Astrocyte (in vitro differentiated cells and primary cell): ENCODE measurements around the gene VPS36. TPM values are rescaled to one million over a fixed set of nuclear protein-coding genes. Genes with fewer than 3 reads are reported as not detected.
"Not testable (repeated sequence)": the region's sequence is repeated elsewhere in the genome, so short reads cannot be mapped to it uniquely, and the experiment has no call there.

Experiments used
- DNase-seq: peaks from one replicate; pipeline ENCODE4 v3.0.0-alpha.2; 2010; ENCODE audit warnings: low read depth
- FAIRE-seq: peaks from 2 replicates; lab custom pipeline; 2011; peaks lifted over from hg19 to GRCh38; lab: Jason Lieb, UNC
- H2AFZ ChIP-seq: 2 replicates; pipeline ENCODE4 v1.6.0; 2012; ENCODE audit warnings: low read depth, low read length, inconsistent platforms
- H3K27ac ChIP-seq: 2 replicates; pipeline ENCODE4 v1.5.1; 2011; ENCODE audit warnings: low read depth, low read length, inconsistent platforms
- H3K27me3 ChIP-seq: 2 replicates; pipeline ENCODE4 v1.6.0; 2011; ENCODE audit warnings: low read length, inconsistent platforms; ENCODE audit not compliant: insufficient read depth
- H3K36me3 ChIP-seq: 2 replicates; pipeline ENCODE4 v1.5.1; 2011; ENCODE audit warnings: low read length, inconsistent platforms; ENCODE audit not compliant: insufficient read depth
- H3K4me1 ChIP-seq: 2 replicates; pipeline ENCODE4 v1.5.1; 2011; ENCODE audit warnings: low read length, inconsistent platforms; ENCODE audit not compliant: insufficient read depth
- H3K4me2 ChIP-seq: 2 replicates; pipeline ENCODE4 v1.6.0; 2012; ENCODE audit warnings: low read length, inconsistent platforms
- H3K4me3 ChIP-seq: 2 replicates; pipeline ENCODE4 v1.5.1; 2011; ENCODE audit warnings: low read depth, mild to moderate bottlenecking, low read length, inconsistent platforms; ENCODE audit not compliant: insufficient read depth
- H3K79me2 ChIP-seq: 2 replicates; pipeline ENCODE4 v1.6.0; 2012; ENCODE audit warnings: mild to moderate bottlenecking, low read length, inconsistent platforms; ENCODE audit not compliant: insufficient read depth
- H3K9ac ChIP-seq: 2 replicates; pipeline ENCODE4 v1.6.0; 2012; ENCODE audit warnings: mild to moderate bottlenecking, low read length, inconsistent platforms
- H3K9me3 ChIP-seq: 2 replicates; pipeline ENCODE4 v1.5.1; 2012; ENCODE audit warnings: low read depth, mild to moderate bottlenecking, low read length, inconsistent platforms; ENCODE audit not compliant: insufficient read depth
- H4K20me1 ChIP-seq: 2 replicates; pipeline ENCODE4 v1.6.0; 2012; ENCODE audit warnings: low read length, inconsistent platforms; ENCODE audit not compliant: insufficient read depth
- H3K27ac Mint-ChIP-seq: one replicate; pipeline ENCODE4 v1.8.0; 2021; ENCODE audit warnings: mild to moderate bottlenecking, mixed read lengths; ENCODE audit not compliant: unreplicated experiment
- H3K27me3 Mint-ChIP-seq: one replicate; pipeline ENCODE4 v1.8.0; 2021; ENCODE audit warnings: low read depth, mixed read lengths; ENCODE audit not compliant: unreplicated experiment
- H3K36me3 Mint-ChIP-seq: one replicate; pipeline ENCODE4 v1.8.0; 2021; ENCODE audit warnings: low read depth, mixed read lengths; ENCODE audit not compliant: unreplicated experiment
- H3K4me1 Mint-ChIP-seq: one replicate; pipeline ENCODE4 v1.8.0; 2021; ENCODE audit warnings: low read depth, mixed read lengths; ENCODE audit not compliant: unreplicated experiment
- H3K4me3 Mint-ChIP-seq: one replicate; pipeline ENCODE4 v1.8.0; 2021; ENCODE audit warnings: mild to moderate bottlenecking, moderate library complexity, mixed read lengths; ENCODE audit not compliant: unreplicated experiment
- H3K9me3 Mint-ChIP-seq: one replicate; pipeline ENCODE4 v1.8.0; 2021; ENCODE audit warnings: mild to moderate bottlenecking, mixed read lengths; ENCODE audit not compliant: unreplicated experiment
- EZH2 ChIP-seq: IDR thresholded peaks from 2 replicates; pipeline ENCODE4 v1.6.1; 2012; ENCODE audit warnings: mild to moderate bottlenecking, low read length, inconsistent platforms; ENCODE audit not compliant: insufficient read depth
- total RNA-seq: library from RNA; stranded (reverse); gene quantifications from 2 replicates; pipeline ENCODE4 v1.2.1, GENCODE V29; 2021
- TF ChIP-seq, protein P1 (sequence below): IDR thresholded peaks from 2 replicates; pipeline ENCODE4 v1.5.1; 2011; ENCODE audit warnings: low read depth, mild to moderate bottlenecking, inconsistent platforms, low read length, moderate library complexity; ENCODE audit not compliant: insufficient read depth

VPS36 gene
- total RNA-seq, 1 donor from 2014 or later = 41.8 TPM

DNA sequence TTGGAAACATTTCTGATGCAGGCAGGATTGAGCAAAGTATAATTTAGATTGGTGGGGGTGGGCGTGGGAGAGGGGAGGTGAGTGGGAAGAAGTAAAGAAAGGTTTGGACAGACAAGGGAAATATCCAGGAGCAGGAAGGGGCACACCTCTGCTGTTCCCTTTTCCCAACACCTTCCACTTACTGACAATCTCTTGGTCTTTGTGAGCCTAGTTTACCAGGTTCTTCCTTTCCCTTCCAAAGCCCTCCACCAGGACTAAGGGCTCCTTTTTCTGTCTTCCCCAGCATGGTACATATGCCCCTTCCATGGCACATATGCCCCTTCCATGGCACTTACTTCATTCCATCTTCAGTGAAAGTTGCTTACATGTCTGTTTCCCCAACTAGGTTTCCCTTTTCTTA, 38.3 kb downstream of the VPS36 start:
- Histone ChIP-seq H3K4me1 (peaks cover 17% of the 10 kb centered on the region), H3K4me2 (no peak overlapping the region), H3K27ac (no peak overlapping the region), H3K9ac (no peak overlapping the region), H2AFZ (no peak overlapping the region), H3K27me3 (no peaks in the 10 kb centered on the region), H3K36me3 (peaks cover 20% of the 10 kb centered on the region), H3K9me3 (no peaks in the 10 kb centered on the region), H3K79me2 (no peaks in the 10 kb centered on the region), H4K20me1 (no peaks in the 10 kb centered on the region), H3K4me3 (no peak overlapping the region)
- Mint-ChIP-seq H3K36me3 (peaks cover 13% of the 10 kb centered on the region), H3K9me3 (no peaks in the 10 kb centered on the region), H3K27ac (peak overlapping the region; percentile 28), H3K4me3 (no peak overlapping the region), H3K27me3 (no peaks in the 10 kb centered on the region), H3K4me1 (peaks cover 39% of the 10 kb centered on the region)
- TF ChIP-seq, protein P1, sequence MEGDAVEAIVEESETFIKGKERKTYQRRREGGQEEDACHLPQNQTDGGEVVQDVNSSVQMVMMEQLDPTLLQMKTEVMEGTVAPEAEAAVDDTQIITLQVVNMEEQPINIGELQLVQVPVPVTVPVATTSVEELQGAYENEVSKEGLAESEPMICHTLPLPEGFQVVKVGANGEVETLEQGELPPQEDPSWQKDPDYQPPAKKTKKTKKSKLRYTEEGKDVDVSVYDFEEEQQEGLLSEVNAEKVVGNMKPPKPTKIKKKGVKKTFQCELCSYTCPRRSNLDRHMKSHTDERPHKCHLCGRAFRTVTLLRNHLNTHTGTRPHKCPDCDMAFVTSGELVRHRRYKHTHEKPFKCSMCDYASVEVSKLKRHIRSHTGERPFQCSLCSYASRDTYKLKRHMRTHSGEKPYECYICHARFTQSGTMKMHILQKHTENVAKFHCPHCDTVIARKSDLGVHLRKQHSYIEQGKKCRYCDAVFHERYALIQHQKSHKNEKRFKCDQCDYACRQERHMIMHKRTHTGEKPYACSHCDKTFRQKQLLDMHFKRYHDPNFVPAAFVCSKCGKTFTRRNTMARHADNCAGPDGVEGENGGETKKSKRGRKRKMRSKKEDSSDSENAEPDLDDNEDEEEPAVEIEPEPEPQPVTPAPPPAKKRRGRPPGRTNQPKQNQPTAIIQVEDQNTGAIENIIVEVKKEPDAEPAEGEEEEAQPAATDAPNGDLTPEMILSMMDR = no peak
- no peak for TF ChIP-seq EZH2
- DNase-seq (no peak), FAIRE-seq (no peak)

DNA sequence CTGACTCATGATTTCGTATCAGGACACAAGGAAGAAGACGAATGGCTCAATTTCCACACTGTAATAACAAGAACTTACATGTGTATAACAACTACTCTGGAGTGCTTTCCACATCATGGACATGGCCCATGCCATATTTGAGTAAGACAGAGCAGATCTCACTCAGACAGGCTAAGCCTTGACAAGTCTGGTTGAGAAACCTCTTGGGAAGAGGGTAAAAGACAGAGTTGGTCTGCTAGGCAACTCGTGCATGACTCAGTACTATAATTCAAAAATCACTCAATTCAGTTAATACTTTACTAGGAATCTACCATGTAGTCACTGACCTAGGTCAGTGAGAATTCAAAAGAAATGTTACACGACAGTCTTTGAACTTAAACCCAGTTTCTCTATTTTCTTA, 38.8 kb downstream of the VPS36 start:
- H3K27ac ChIP-seq = no peak overlapping the region
- no peak overlapping the region for H3K4me2 ChIP-seq
- H3K9ac ChIP-seq = no peak overlapping the region
- H3K4me3 ChIP-seq = no peak overlapping the region
- H3K4me3 Mint-ChIP-seq = no peak overlapping the region
- H3K27me3 ChIP-seq = no peaks in the 10 kb centered on the region
- DNase-seq (peak; percentile 38), FAIRE-seq (peak; percentile 62)
- peak overlapping the region; percentile 28 for H3K27ac Mint-ChIP-seq
- H3K79me2 ChIP-seq = no peaks in the 10 kb centered on the region
- TF ChIP-seq EZH2 = no peak
- TF ChIP-seq, protein P1 = no peak
- H4K20me1 ChIP-seq = no peaks in the 10 kb centered on the region
- no peaks in the 10 kb centered on the region for H3K27me3 Mint-ChIP-seq
- no peaks in the 10 kb centered on the region for H3K9me3 ChIP-seq
- H3K4me1 ChIP-seq = peaks cover 17% of the 10 kb centered on the region
- H2AFZ ChIP-seq = no peak overlapping the region
- H3K36me3 Mint-ChIP-seq = peaks cover 12% of the 10 kb centered on the region
- H3K36me3 ChIP-seq = peaks cover 18% of the 10 kb centered on the region
- no peaks in the 10 kb centered on the region for H3K9me3 Mint-ChIP-seq
- peaks cover 35% of the 10 kb centered on the region for H3K4me1 Mint-ChIP-seq

DNA sequence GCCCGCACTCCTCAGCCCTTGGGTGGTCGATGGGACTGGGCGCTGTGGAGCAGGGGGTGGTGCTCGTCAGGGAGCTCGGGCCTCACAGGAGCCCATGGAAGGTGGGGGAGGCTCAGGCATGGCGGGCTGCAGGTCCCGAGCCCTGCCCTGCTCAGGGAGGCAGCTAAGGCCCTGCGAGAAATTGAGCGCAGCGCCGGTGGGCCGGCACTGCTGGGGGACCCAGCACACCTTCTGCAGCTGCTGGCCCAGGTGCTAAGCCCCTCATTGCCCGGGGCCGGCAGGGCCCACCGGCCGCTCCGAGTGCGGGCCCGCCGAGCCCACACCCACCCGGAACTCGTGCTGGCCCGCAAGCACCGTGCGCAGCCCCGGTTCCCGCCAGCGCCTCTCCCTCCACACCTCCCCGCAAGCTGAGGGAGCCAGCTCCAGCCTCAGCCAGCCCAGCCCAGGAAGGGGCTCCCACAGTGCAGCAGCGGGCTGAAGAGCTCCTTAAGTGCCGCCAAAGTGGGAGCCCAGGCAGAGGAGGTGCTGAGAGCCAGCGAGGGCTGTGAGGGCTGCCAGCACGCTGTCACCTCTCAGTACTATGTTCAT, 42.3 kb downstream of the VPS36 start:
- not testable (repeated sequence) for H3K79me2 ChIP-seq, FAIRE-seq, H3K4me2 ChIP-seq, H2AFZ ChIP-seq, H3K9ac ChIP-seq, H3K4me3 ChIP-seq, DNase-seq, H3K9me3 Mint-ChIP-seq, H3K27me3 Mint-ChIP-seq, H3K9me3 ChIP-seq, H3K27me3 ChIP-seq, H4K20me1 ChIP-seq, H3K4me3 Mint-ChIP-seq, H3K27ac ChIP-seq, H3K27ac Mint-ChIP-seq, H3K36me3 ChIP-seq
- Mint-ChIP-seq H3K4me1 (peaks cover 12% of the 10 kb centered on the region), H3K36me3 (peaks cover 11% of the 10 kb centered on the region)
- H3K4me1 ChIP-seq = peaks cover 11% of the 10 kb centered on the region

DNA sequence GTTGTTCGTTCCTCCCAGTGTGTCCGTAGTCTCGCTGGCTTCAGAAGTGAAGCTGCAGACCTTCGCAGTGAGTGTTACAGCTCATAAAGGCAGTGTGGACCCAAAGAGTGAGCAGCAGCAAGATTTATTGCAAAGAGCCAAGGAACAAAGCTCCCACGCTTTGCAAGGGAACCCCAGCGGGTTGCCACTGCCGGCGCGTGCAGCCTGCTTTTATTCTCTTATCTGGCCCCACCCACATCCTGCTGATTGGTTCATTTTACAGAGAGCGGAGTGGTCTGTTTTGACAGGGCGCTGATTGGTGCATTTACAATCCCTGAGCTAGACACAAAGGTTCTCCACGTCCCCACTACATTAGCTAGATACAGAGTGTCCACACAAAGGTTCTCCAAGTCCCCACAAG, 43.0 kb downstream of the VPS36 start:
- H3K4me3 Mint-ChIP-seq, H3K27ac Mint-ChIP-seq: not testable (repeated sequence)

More for the DNA sequence above, 43.0 kb downstream of the VPS36 start:
- H3K27me3 Mint-ChIP-seq, H3K9ac ChIP-seq, H3K79me2 ChIP-seq, H3K9me3 ChIP-seq, H3K36me3 ChIP-seq, DNase-seq, H2AFZ ChIP-seq, FAIRE-seq, H3K27ac ChIP-seq, H3K27me3 ChIP-seq, H3K4me2 ChIP-seq, H3K4me3 ChIP-seq, H4K20me1 ChIP-seq, H3K9me3 Mint-ChIP-seq: not testable (repeated sequence)
- H3K36me3 Mint-ChIP-seq = peaks cover 14% of the 10 kb centered on the region
- H3K4me1 Mint-ChIP-seq = peaks cover 10% of the 10 kb centered on the region
- peaks cover 11% of the 10 kb centered on the region for H3K4me1 ChIP-seq
